ENCODE data around the gene NABP1. TPM values are rescaled to one million over a fixed set of nuclear protein-coding genes. Genes with fewer than 3 reads are reported as not detected.

The NABP1 gene
- total RNA-seq, 1 experiment from 2014 or later, result 3.2 TPM

DNA sequence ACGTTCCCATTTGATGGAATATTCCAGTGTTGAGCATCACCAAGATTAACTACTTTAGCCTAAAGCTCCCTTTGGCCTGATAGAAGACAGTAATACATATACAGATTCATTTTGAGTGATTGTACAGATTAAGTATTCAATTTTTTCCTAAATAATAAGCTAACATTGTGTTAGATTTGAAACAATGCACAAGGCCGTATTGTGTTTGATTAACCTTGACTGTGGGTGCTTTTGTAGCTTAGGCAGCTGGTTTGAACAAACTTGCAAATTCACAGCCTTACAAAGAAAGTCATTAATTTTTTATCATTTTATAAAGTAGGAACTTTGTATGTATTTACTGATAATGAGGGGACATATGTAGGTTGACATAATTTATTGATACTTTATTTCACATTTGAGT lies 29.6 kb downstream of the NABP1 start:
- Histone ChIP-seq H2BK120ac (ENCODE audit: low read depth, low read length, poor library complexity, severe bottlenecking) (no peak overlapping the region), H3K14ac (ENCODE audit: insufficient read depth, low read length) (no peak overlapping the region), H3K79me1 (ENCODE audit: insufficient read depth, low read depth, low read length, poor library complexity, severe bottlenecking) (no peaks in the 10 kb centered on the region), H3K18ac (ENCODE audit: insufficient read length, low read depth, low read length) (no peak overlapping the region), H4K5ac (ENCODE audit: insufficient read length, low read depth, low read length) (no peak overlapping the region), H2BK20ac (ENCODE audit: low read depth, low read length, poor library complexity, severe bottlenecking) (no peak overlapping the region), H3K79me2 (ENCODE audit: insufficient read depth, low read length) (no peaks in the 10 kb centered on the region), H3K4me1 (ENCODE audit: insufficient read depth, low read length) (no peaks in the 10 kb centered on the region), H3K23ac (ENCODE audit: insufficient read length, low read depth, low read length) (no peak overlapping the region), H2AFZ (ENCODE audit: low read length) (no peak overlapping the region), H4K8ac (replicated peaks; ENCODE audit: insufficient read length, low read depth, low read length) (no peak overlapping the region), H3K9me3 (ENCODE audit: control insufficient read depth, low read depth, low read length) (no peaks in the 10 kb centered on the region), H3K56ac (ENCODE audit: insufficient read length, low read depth, low read length) (no peak overlapping the region), H2AK5ac (ENCODE audit: insufficient read length, low read length) (no peak overlapping the region), H2BK12ac (ENCODE audit: insufficient read length, low read depth, low read length) (no peak overlapping the region), H3K9ac (ENCODE audit: extremely low read depth, insufficient read length, low read length) (no peak overlapping the region), H4K20me1 (ENCODE audit: control insufficient read depth, insufficient read depth, insufficient read length) (no peaks in the 10 kb centered on the region), H3T11ph (ENCODE audit: low read length) (no peak overlapping the region), H3K23me2 (ENCODE audit: insufficient read length, low read depth, low read length, poor library complexity, severe bottlenecking) (no peaks in the 10 kb centered on the region), H3K27ac (ENCODE audit: insufficient read length, low read depth, low read length) (no peak overlapping the region), H2BK5ac (ENCODE audit: insufficient read length, low read length) (no peak overlapping the region), H3K4me2 (ENCODE audit: insufficient read depth, insufficient read length, low read length) (no peak overlapping the region), H3K4ac (ENCODE audit: low read depth, low read length) (no peak overlapping the region), H3K27me3 (ENCODE audit: insufficient read depth, low read length) (no peaks in the 10 kb centered on the region), H4K91ac (ENCODE audit: insufficient read length, low read depth, low read length) (no peak overlapping the region), H2BK15ac (ENCODE audit: low read depth, low read length) (no peak overlapping the region)
- Mint-ChIP-seq H3K4me3 (no peak overlapping the region), H3K36me3 (ENCODE audit: insufficient read depth in 1 of 3, low read depth in 3 of 3) (no peaks in the 10 kb centered on the region; a peak in 1 of 7 replicates), H3K9me3 (no peaks in the 10 kb centered on the region), H3K27ac (no peak overlapping the region), H3K27me3 (ENCODE audit: low read depth) (no peaks in the 10 kb centered on the region; the same call in 1 of the 2 replicates), H3K4me1 (peaks cover 13% of the 10 kb centered on the region in 2 experiments)
- no CpG with 5 or more reads among the region's 2 CpGs for WGBS (ENCODE audit: extremely low coverage, insufficient read length, low lambda C conversion rate)
- DNase-seq, result no peak
- TF ChIP-seq, protein P1, sequence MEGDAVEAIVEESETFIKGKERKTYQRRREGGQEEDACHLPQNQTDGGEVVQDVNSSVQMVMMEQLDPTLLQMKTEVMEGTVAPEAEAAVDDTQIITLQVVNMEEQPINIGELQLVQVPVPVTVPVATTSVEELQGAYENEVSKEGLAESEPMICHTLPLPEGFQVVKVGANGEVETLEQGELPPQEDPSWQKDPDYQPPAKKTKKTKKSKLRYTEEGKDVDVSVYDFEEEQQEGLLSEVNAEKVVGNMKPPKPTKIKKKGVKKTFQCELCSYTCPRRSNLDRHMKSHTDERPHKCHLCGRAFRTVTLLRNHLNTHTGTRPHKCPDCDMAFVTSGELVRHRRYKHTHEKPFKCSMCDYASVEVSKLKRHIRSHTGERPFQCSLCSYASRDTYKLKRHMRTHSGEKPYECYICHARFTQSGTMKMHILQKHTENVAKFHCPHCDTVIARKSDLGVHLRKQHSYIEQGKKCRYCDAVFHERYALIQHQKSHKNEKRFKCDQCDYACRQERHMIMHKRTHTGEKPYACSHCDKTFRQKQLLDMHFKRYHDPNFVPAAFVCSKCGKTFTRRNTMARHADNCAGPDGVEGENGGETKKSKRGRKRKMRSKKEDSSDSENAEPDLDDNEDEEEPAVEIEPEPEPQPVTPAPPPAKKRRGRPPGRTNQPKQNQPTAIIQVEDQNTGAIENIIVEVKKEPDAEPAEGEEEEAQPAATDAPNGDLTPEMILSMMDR (conservative IDR thresholded peaks at IDR 0.05), result no peak

All from H9 (cell line).